NCI-H345 (cell line): Measurements from ENCODE around the gene CD300E.
A peak's percentile ranks its signal among the peaks of the same experiment; 100 is the strongest.

Source experiments
- DNase-seq: peaks from one replicate; lab custom pipeline; 2025; lab: John Stamatoyannopoulos, UW

CD300E gene

DNA sequence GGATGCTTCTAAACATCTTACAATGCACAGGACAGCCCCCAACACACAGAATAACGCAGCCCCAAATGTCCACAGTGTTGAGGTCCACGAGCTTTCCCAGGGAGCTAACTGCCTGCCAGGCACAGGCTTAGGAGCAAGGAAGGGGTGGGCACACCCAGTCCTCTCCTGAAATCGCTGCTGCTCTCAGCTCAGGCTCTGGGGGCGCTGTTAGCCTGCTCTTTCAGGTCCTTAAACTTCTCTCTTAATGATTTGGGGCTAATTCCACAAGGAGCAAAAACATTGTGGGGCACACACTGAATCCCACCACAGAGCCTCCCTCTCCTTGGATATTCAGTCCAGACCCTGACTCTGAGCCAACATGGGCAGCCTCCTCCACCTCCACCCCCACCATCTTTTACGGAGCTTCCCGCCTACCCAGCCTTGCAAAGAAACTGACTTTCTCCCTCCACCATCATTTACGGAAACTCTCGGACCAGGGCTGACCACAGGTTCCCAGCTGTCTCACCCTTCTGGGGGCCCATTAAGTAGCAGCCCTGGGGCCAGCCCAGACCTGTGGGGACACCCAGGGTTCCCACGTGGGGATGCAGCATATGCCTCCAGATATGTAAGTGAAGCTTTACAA, 57.3 kb downstream of the CD300E start:
- DNase-seq: no peak

GRCh38 chr17:74565126-74565525, 58.4 kb downstream of the CD300E start:
- peak; percentile 24 for DNase-seq

DNA sequence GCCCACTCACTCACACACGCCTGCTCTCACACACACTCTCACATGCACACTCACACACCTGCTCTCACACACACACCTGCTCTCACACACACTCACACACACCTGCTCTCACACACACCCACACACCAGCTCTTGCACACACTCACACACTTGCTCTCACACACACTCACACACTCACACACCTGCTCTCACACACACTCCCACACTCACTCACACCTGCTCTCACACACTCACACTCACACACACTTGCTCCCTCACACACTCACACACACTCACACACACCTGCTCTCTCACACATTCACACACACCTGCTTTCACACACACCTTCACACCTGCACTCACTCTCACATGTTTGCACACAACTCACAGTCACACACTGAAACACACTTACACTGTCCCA, 60.2 kb downstream of the CD300E start:
- no peak for DNase-seq

- DNase-seq: no peak
Measured at GRCh38 chr17:74561586-74561985, 62.0 kb downstream of the CD300E start.
